SU-DHL-6 (cell line): ENCODE measurements around the gene C6orf132.

Experiments
- H2AFZ ChIP-seq: fragments of 200-600 bp; sonication (generic); 2 replicates; pipeline ENCODE4 v1.6.1; 2014; ENCODE audit warnings: low read depth, mild to moderate bottlenecking, moderate library complexity, mixed read lengths, antibody characterized with exemption, low read length; ENCODE audit not compliant: severe bottlenecking
- H3F3A ChIP-seq: fragments of 200-600 bp; shearing (Covaris generic); 2 replicates; pipeline ENCODE4 v1.6.0; 2016; ENCODE audit warnings: antibody characterized with exemption, mild to moderate bottlenecking; ENCODE audit not compliant: insufficient read depth
- H3K27ac ChIP-seq: fragments of 200-600 bp; sonication (generic); 2 replicates; pipeline ENCODE4 v1.5.1; 2016; ENCODE audit warnings: low read depth, mild to moderate bottlenecking, low read length, moderate library complexity, mixed read lengths
- H3K27me3 ChIP-seq: fragments of 200-600 bp; sonication (generic), shearing (Covaris generic); 2 replicates; pipeline ENCODE4 v1.6.0; 2014; ENCODE audit warnings: mild to moderate bottlenecking, low read length
- H3K36me3 ChIP-seq: fragments of 200-600 bp; sonication (generic); 2 replicates; pipeline ENCODE4 v1.6.1; 2014; ENCODE audit warnings: mild to moderate bottlenecking, low read length, mixed read lengths
- H3K4me2 ChIP-seq: fragments of 300-600, 200-600 bp; shearing (Covaris generic), sonication (generic); 2 replicates; pipeline ENCODE4 v1.6.0; 2014; ENCODE audit warnings: low read length, low read depth, mild to moderate bottlenecking; ENCODE audit not compliant: poor library complexity, severe bottlenecking
- H3K4me3 ChIP-seq: fragments of 200-600 bp; sonication (generic); 2 replicates; pipeline ENCODE4 v1.5.1; 2014; ENCODE audit warnings: antibody characterized with exemption, low read length, mild to moderate bottlenecking, mixed read lengths; ENCODE audit not compliant: insufficient read depth, poor library complexity, severe bottlenecking
- H3K79me2 ChIP-seq: fragments of 200-600 bp; sonication (generic); 2 replicates; pipeline ENCODE4 v1.6.1; 2014; ENCODE audit warnings: mild to moderate bottlenecking, low read length, moderate library complexity; ENCODE audit not compliant: insufficient read depth
- H3K9ac ChIP-seq: fragments of 200-600 bp; sonication (generic); 2 replicates; pipeline ENCODE4 v1.7.0; 2014; ENCODE audit warnings: mild to moderate bottlenecking, low read length
- H3K9me2 ChIP-seq: fragments of 200-600 bp; sonication (generic); replicated peaks from 2 replicates; pipeline ENCODE4 v1.6.1; 2014; ENCODE audit warnings: low read length; ENCODE audit not compliant: insufficient read depth
- H3K9me3 ChIP-seq: fragments of 200-600 bp; sonication (generic); 2 replicates; pipeline ENCODE4 v1.6.1; 2014; ENCODE audit warnings: low read length, mixed read lengths; ENCODE audit not compliant: insufficient read depth
- H4K20me1 ChIP-seq: fragments of 200-600 bp; sonication (generic); 2 replicates; pipeline ENCODE4 v1.6.1; 2014; ENCODE audit warnings: low read depth, mild to moderate bottlenecking, antibody characterized with exemption, low read length, moderate library complexity, mixed read lengths
- CTCF ChIP-seq: fragments of 200-600 bp; sonication (generic); IDR thresholded peaks from one replicate; pipeline ENCODE4 v1.5.1; 2017; ENCODE audit warnings: antibody characterized with exemption, mild to moderate bottlenecking, low read length, moderate library complexity; ENCODE audit not compliant: insufficient read depth, poor library complexity, severe bottlenecking
- EZH2phosphoT487 ChIP-seq: fragments of 200-600 bp; sonication (generic), shearing (Covaris generic); conservative IDR thresholded peaks from 2 replicates; pipeline ENCODE4 v1.6.1; 2018; ENCODE audit warnings: mild to moderate bottlenecking, antibody characterized with exemption, low read length, moderate library complexity, mixed read lengths

The C6orf132 gene

GRCh38 chr6:42131531-42131930 lies 10.9 kb downstream of the C6orf132 start:
- no peak overlapping the region for H3K9ac ChIP-seq
- TF ChIP-seq EZH2phosphoT487: no peak
- TF ChIP-seq CTCF: no peak

DNA sequence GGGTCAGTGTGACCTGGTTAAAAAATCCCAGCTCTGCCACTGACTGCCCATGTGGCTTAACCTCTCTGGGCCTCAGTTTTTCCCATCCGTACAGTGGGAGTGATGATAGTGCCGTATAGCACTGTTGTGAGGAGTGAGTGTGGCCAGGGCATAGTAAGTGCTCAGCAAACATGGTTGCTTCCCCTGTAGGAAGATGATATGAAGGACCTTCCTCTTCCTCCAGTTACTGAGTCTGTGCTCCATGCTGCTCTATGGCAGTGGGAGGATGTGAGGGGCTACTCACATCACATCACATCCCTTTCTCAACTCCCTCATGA lies 13.1 kb downstream of the C6orf132 start:
- Histone ChIP-seq H3F3A (no peaks in the 10 kb centered on the region), H3K9me2 (no peaks in the 10 kb centered on the region), H3K9ac (no peak overlapping the region), H3K4me3 (no peak overlapping the region), H2AFZ (no peak overlapping the region), H3K4me2 (no peak overlapping the region), H3K79me2 (no peaks in the 10 kb centered on the region), H3K27me3 (0 out of 2 replicates have a peak, but pooled peaks cover 3% of the 10 kb centered on the region), H3K9me3 (no peaks in the 10 kb centered on the region), H3K36me3 (no peaks in the 10 kb centered on the region), H4K20me1 (no peaks in the 10 kb centered on the region), H3K27ac (no peak overlapping the region)
- no peak for TF ChIP-seq EZH2phosphoT487
- no peak for TF ChIP-seq CTCF

More at GRCh38 chr6:42131531-42131930, 10.9 kb downstream of the C6orf132 start:
- Histone ChIP-seq H4K20me1 (no peaks in the 10 kb centered on the region), H3K9me2 (no peaks in the 10 kb centered on the region), H3K4me2 (no peak overlapping the region), H2AFZ (no peak overlapping the region), H3K27ac (no peak overlapping the region), H3K9me3 (no peaks in the 10 kb centered on the region), H3K36me3 (no peaks in the 10 kb centered on the region), H3K4me3 (no peak overlapping the region), H3K27me3 (0 out of 2 replicates have a peak, but pooled peaks cover 3% of the 10 kb centered on the region), H3F3A (no peaks in the 10 kb centered on the region), H3K79me2 (no peaks in the 10 kb centered on the region)

GRCh38 chr6:42128460-42129359 lies 13.7 kb downstream of the C6orf132 start:
- no peaks in the 10 kb centered on the region for H3K36me3 ChIP-seq
- TF ChIP-seq CTCF (no peak), EZH2phosphoT487 (no peak)
- H3K27ac ChIP-seq: no peak overlapping the region

More at GRCh38 chr6:42128460-42129359, 13.7 kb downstream of the C6orf132 start:
- Histone ChIP-seq H3K4me3 (no peak overlapping the region), H3K9me3 (no peaks in the 10 kb centered on the region), H4K20me1 (no peaks in the 10 kb centered on the region), H3K27me3 (0 out of 2 replicates have a peak, but pooled peaks cover 3% of the 10 kb centered on the region), H3K4me2 (no peak overlapping the region), H3K9me2 (no peaks in the 10 kb centered on the region), H3K9ac (no peak overlapping the region), H3F3A (no peaks in the 10 kb centered on the region), H3K79me2 (no peaks in the 10 kb centered on the region), H2AFZ (no peak overlapping the region)
